HepG2 (cell line): Measurements from ENCODE around the gene IL12A. TPM values are rescaled to one million over a fixed set of nuclear protein-coding genes. Genes with fewer than 3 reads are reported as not detected.

Experiments
- ATAC-seq: fragments of 200-7000 bp; cut with Tn5 transposase; 3 replicates; pipeline ENCODE4 v1.9.1; 2020; ENCODE audit warnings: mild to moderate bottlenecking, moderate library complexity
- BruUV-seq: library from RNA; stranded (reverse); fragments of 400-500 nt; replicated peaks from 2 replicates; lab custom pipeline; 2021; lab: Mats Ljungman, UMichigan
- CTCF ChIA-PET: fragments of 300-600 bp; formaldehyde crosslinking; extraction: SDS; loops from one replicate; lab custom pipeline; 2021; ENCODE audit warnings: low total read pairs, inconsistent platforms, low intra/inter-chr PET ratio; lab: Yijun Ruan, JAX
- POLR2A ChIA-PET: fragments of 350-600 bp; sonication (Branson Sonifier 250); formaldehyde crosslinking; loops from one replicate; lab custom pipeline; 2020; ENCODE audit warnings: antibody characterized with exemption, inconsistent platforms; lab: Yijun Ruan, JAX
- DNase-seq: peaks from one replicate; pipeline ENCODE4 v3.0.0-alpha.2; 2015; ENCODE audit warnings: low spot score
- FAIRE-seq: peaks from 3 replicates; lab custom pipeline; 2011; peaks lifted over from hg19 to GRCh38; lab: Jason Lieb, UNC
- H2AFZ ChIP-seq: one replicate; pipeline ENCODE4 v1.6.1; 2011; ENCODE audit warnings: low read length, inconsistent platforms
- H3K27ac ChIP-seq: fragments of 300-600 bp; 3 replicates; pipeline ENCODE4 v1.8.0; 2011; ENCODE audit warnings: mixed run types, mild to moderate bottlenecking, mixed read lengths, low read length, inconsistent platforms; ENCODE audit not compliant: insufficient read depth; ENCODE audit errors: extremely low read length
- H3K27me3 ChIP-seq, 2 experiments: fragments of 200-600 bp in 1 of 2; 2 replicates in 1 of 2; 3 replicates in 1 of 2; pipeline versions ENCODE4 v1.6.0 to v1.8.0; 2011; ENCODE audit warnings: low read length in 2 of 2, mild to moderate bottlenecking in 2 of 2, moderate library complexity in 2 of 2, inconsistent platforms in 1 of 2; ENCODE audit not compliant: insufficient read depth in 2 of 2, control insufficient read depth in 1 of 2
- H3K36me3 ChIP-seq, 2 experiments: fragments of 200-600 bp in 1 of 2; replicated peaks in 1 of 2; 2 replicates in 1 of 2; 3 replicates in 1 of 2; pipeline versions ENCODE4 v1.5.1 to v1.8.0; 2011; ENCODE audit warnings: low read length in 2 of 2, inconsistent platforms in 1 of 2; ENCODE audit not compliant: insufficient read depth in 2 of 2, control insufficient read depth in 1 of 2
- H3K4me1 ChIP-seq: 2 replicates; pipeline ENCODE4 v1.5.1; 2012; ENCODE audit warnings: low read length, inconsistent platforms; ENCODE audit not compliant: insufficient read depth
- H3K4me2 ChIP-seq: 2 replicates; pipeline ENCODE4 v1.6.0; 2011; ENCODE audit warnings: low read depth, low read length, inconsistent platforms
- H3K4me3 ChIP-seq, 3 experiments: fragments of 200-600 bp in 1 of 3; sonication (generic), shearing (Covaris generic) in 1 of 3; replicated peaks in 1 of 3; 2 replicates each; pipeline ENCODE4 v1.5.1; 2011 to 2016; ENCODE audit warnings: low read length in 3 of 3, inconsistent platforms in 2 of 3, low read depth in 2 of 3, mild to moderate bottlenecking in 2 of 3, control low read depth in 1 of 3, mixed read lengths in 1 of 3; ENCODE audit not compliant: insufficient read depth in 1 of 3
- H3K79me2 ChIP-seq: one replicate; pipeline ENCODE4 v1.6.1; 2011; ENCODE audit warnings: low read length, inconsistent platforms; ENCODE audit not compliant: insufficient read depth
- H3K9ac ChIP-seq: 2 replicates; pipeline ENCODE4 v1.6.0; 2011; ENCODE audit warnings: mild to moderate bottlenecking, low read depth, low read length, inconsistent platforms; ENCODE audit not compliant: insufficient read depth
- H3K9me3 ChIP-seq: 2 replicates; pipeline ENCODE4 v1.5.1; 2012; ENCODE audit warnings: mild to moderate bottlenecking, low read length
- H4K20me1 ChIP-seq: 2 replicates; pipeline ENCODE4 v1.6.0; 2011; ENCODE audit warnings: inconsistent platforms, mild to moderate bottlenecking, low read length, moderate library complexity; ENCODE audit not compliant: insufficient read depth
- CCDC6 ChIP-seq: sonication (generic); formaldehyde crosslinking; IDR thresholded peaks from 2 replicates; pipeline ENCODE4 v1.8.1; 2022; ENCODE audit warnings: mild to moderate bottlenecking, missing genetic modification reagents, moderate library complexity
- HHEX ChIP-seq: IDR thresholded peaks from 2 replicates; pipeline ENCODE4 v1.6.1; 2016; ENCODE audit warnings: control low read depth
- HMG20B ChIP-seq: conservative IDR thresholded peaks from 2 replicates; pipeline ENCODE4 v1.6.1; 2016; ENCODE audit warnings: missing genetic modification reagents, missing compliant biosample characterization
- HNRNPH1 ChIP-seq: fragments of 200-400 bp; formaldehyde crosslinking; optimal IDR thresholded peaks from 2 replicates; pipeline ENCODE3; 2017; ENCODE audit warnings: mild to moderate bottlenecking, low read depth, low read length
- KAT2B ChIP-seq: fragments of 150-350 bp; IDR thresholded peaks from 2 replicates; pipeline ENCODE4 v1.6.1; 2014; ENCODE audit warnings: low read depth, low read length, borderline replicate concordance
- PHB2 ChIP-seq: fragments of 450-650 bp; IDR thresholded peaks from 2 replicates; pipeline ENCODE4 v1.6.1; 2018; ENCODE audit not compliant: partially characterized antibody
- SNAPC2 ChIP-seq: sonication (generic); formaldehyde crosslinking; IDR thresholded peaks from 2 replicates; pipeline ENCODE4 v1.8.1; 2022; ENCODE audit warnings: mild to moderate bottlenecking, missing genetic modification reagents
- SRSF1 ChIP-seq: fragments of 200-400 bp; formaldehyde crosslinking; optimal IDR thresholded peaks from 2 replicates; pipeline ENCODE3; 2017; ENCODE audit warnings: mild to moderate bottlenecking, low read depth, low read length, moderate library complexity
- STAT5B ChIP-seq: sonication (generic); formaldehyde crosslinking; IDR thresholded peaks from 2 replicates; pipeline ENCODE4 v1.4.0; 2020; ENCODE audit warnings: missing genetic modification reagents
- ZNF10 ChIP-seq: sonication (generic); formaldehyde crosslinking; IDR thresholded peaks from 2 replicates; pipeline ENCODE4 v1.4.0; 2020; ENCODE audit warnings: mild to moderate bottlenecking, low read depth, missing genetic modification reagents, borderline replicate concordance
- ZNF367 ChIP-seq: sonication (generic); formaldehyde crosslinking; IDR thresholded peaks from 2 replicates; pipeline ENCODE4 v1.4.0; 2020; ENCODE audit warnings: missing genetic modification reagents, borderline replicate concordance
- ZNF441 ChIP-seq: sonication (generic); formaldehyde crosslinking; IDR thresholded peaks from 2 replicates; pipeline ENCODE4 v1.7.0; 2021; ENCODE audit warnings: missing genetic modification reagents, borderline replicate concordance
- ZNF564 ChIP-seq: sonication (generic); formaldehyde crosslinking; IDR thresholded peaks from 2 replicates; pipeline ENCODE4 v1.8.1; 2023; ENCODE audit warnings: mild to moderate bottlenecking, missing genetic modification reagents
- WGBS: methylation state at CpG from one replicate; pipeline ENCODE4 v1.1.6; 2017; ENCODE audit warnings: low lambda C conversion rate; 5-methylcytosine and 5-hydroxymethylcytosine counted together
- in situ Hi-C: cut with HindIII; loops from 2 replicates; pipeline ENCODE4 v1.10.0; 2017; ENCODE audit warnings: low pct_unique_long_range_greater_than_20kb; ENCODE audit not compliant: extremely low pct_ligation_motif_present
- intact Hi-C: fragments of 100-400 bp; cut with micrococcal nuclease; formaldehyde crosslinking; loops from one replicate; pipeline ENCODE4 v1.10.0; 2022; ENCODE audit not compliant: unreplicated experiment
- polyA plus RNA-seq, 8 experiments: library from polyadenylated mRNA; depleted of rRNA in 3 of 8; stranded (reverse) in 7 of 8; unstranded in 1 of 8; fragments of >200 nt; fragmentation: Illumina TruSeq in 4 of 8; extraction: Trizol in 4 of 8; gene quantifications; 2 replicates each; pipeline versions ENCODE4 v1.2.1 to v1.2.3, GENCODE V29; 2011 to 2016; ENCODE audit warnings: low read depth in 4 of 8, missing spikeins in 1 of 8, mixed read lengths in 1 of 8; ENCODE audit not compliant: insufficient read depth in 1 of 8
- total RNA-seq, 5 experiments: library from RNA; depleted of rRNA; stranded (reverse); fragments of >200 nt; fragmentation: Illumina TruSeq; extraction: Trizol; gene quantifications; 2 replicates each; pipeline ENCODE4 v1.2.3, GENCODE V29; 2016; ENCODE audit warnings: low read depth in 1 of 5
- TF ChIP-seq, protein P1 (sequence below): IDR thresholded peaks from 2 replicates; pipeline ENCODE4 v1.6.1; 2016; ENCODE audit warnings: low read depth
- TF ChIP-seq, protein P2 (sequence below): IDR thresholded peaks from 2 replicates; pipeline ENCODE4 v1.6.1; 2018; ENCODE audit warnings: missing genetic modification reagents
- TF ChIP-seq, protein P3 (sequence below): sonication (generic); formaldehyde crosslinking; IDR thresholded peaks from 2 replicates; pipeline ENCODE4 v1.8.1; 2023; ENCODE audit warnings: mild to moderate bottlenecking, missing genetic modification reagents
- TF ChIP-seq, protein P4 (sequence below): sonication (generic); formaldehyde crosslinking; IDR thresholded peaks from 2 replicates; pipeline ENCODE4 v1.4.0; 2020; ENCODE audit warnings: missing genetic modification reagents
- TF ChIP-seq, protein P5 (sequence below): sonication (generic); formaldehyde crosslinking; IDR thresholded peaks from 2 replicates; pipeline ENCODE4 v1.8.0; 2022; ENCODE audit warnings: mild to moderate bottlenecking, missing genetic modification reagents; ENCODE audit not compliant: insufficient replicate concordance
- TF ChIP-seq, protein P6 (sequence below): sonication (generic); formaldehyde crosslinking; IDR thresholded peaks from 2 replicates; pipeline ENCODE4 v1.4.0; 2020; ENCODE audit warnings: missing genetic modification reagents, borderline replicate concordance

The IL12A gene
- total and polyA plus RNA-seq, 2 of the 13 experiments (the other 11 are each of a cell fraction or from before 2014, with no cell fraction given): 0.36 to 1.1 TPM

DNA sequence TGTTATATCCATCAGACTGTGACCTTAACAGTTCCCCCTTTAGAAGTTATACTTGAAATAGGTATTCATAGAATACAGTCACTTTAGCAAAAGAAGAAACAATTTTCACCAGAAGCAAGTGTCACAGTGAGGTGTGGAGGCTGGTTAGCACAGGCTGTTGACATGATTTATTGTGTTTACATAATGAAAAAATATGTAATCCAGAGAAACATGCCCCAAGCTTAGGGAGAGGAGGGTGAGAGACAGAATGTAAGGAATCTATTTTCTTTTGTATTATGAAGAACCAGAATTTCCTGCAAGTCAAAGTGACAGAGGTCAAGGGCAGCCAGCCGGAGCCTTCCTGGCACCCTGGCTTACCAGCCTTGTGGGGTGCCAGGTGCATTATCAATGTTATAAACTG is 4.0 kb downstream of the IL12A start:
- no peaks in the 10 kb centered on the region for H3K27me3 ChIP-seq
- in situ Hi-C loops: loop anchor here (25.0 kb wide), 1 partner anchor 730 kb away; no protein-coding TSS in a partner anchor

More for the DNA sequence above, 4.0 kb downstream of the IL12A start:
- FAIRE-seq (no peak), DNase-seq (no peak), ATAC-seq (no peak)
- ChIA-PET POLR2A (no interaction called here), CTCF (no interaction called here)
- H3K36me3 ChIP-seq: peaks cover 0 to 3% of the 10 kb centered on the region in 2 experiments; a peak in 1 of 5 replicates
- no peak overlapping the region for H2AFZ ChIP-seq
- H4K20me1 ChIP-seq: no peaks in the 10 kb centered on the region
- intact Hi-C loops: no loop called here
- H3K4me1 ChIP-seq: peaks cover 20% of the 10 kb centered on the region
- no peaks in the 10 kb centered on the region for H3K9me3 ChIP-seq
- H3K27ac ChIP-seq: no peak overlapping the region
- no peaks in the 10 kb centered on the region for H3K79me2 ChIP-seq
- no peak overlapping the region for H3K4me3 ChIP-seq
- WGBS: 91% methylated on average over 1 of the region's 1 CpG
- H3K4me2 ChIP-seq: no peak overlapping the region
- no TSS peak for BruUV-seq
- H3K9ac ChIP-seq: no peak overlapping the region
- TF ChIP-seq, protein P1, sequence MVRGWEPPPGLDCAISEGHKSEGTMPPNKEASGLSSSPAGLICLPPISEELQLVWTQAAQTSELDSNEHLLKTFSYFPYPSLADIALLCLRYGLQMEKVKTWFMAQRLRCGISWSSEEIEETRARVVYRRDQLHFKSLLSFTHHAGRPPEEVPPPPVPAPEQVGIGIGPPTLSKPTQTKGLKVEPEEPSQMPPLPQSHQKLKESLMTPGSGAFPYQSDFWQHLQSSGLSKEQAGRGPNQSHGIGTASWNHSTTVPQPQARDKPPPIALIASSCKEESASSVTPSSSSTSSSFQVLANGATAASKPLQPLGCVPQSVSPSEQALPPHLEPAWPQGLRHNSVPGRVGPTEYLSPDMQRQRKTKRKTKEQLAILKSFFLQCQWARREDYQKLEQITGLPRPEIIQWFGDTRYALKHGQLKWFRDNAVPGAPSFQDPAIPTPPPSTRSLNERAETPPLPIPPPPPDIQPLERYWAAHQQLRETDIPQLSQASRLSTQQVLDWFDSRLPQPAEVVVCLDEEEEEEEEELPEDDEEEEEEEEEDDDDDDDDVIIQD (CRISPR knock-in tag): no peak
- TF ChIP-seq SNAPC2 (CRISPR knock-in tag) (no peak), CCDC6 (no peak), ZNF367 (no peak), SRSF1 (no peak), STAT5B (CRISPR knock-in tag) (no peak), KAT2B (no peak), HNRNPH1 (no peak), HHEX (CRISPR knock-in tag) (no peak), HMG20B (CRISPR knock-in tag) (no peak), PHB2 (no peak), ZNF10 (CRISPR knock-in tag) (no peak), ZNF441 (no peak), ZNF564 (CRISPR knock-in tag) (no peak)
- TF ChIP-seq, protein P2, sequence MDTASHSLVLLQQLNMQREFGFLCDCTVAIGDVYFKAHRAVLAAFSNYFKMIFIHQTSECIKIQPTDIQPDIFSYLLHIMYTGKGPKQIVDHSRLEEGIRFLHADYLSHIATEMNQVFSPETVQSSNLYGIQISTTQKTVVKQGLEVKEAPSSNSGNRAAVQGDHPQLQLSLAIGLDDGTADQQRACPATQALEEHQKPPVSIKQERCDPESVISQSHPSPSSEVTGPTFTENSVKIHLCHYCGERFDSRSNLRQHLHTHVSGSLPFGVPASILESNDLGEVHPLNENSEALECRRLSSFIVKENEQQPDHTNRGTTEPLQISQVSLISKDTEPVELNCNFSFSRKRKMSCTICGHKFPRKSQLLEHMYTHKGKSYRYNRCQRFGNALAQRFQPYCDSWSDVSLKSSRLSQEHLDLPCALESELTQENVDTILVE (CRISPR knock-in tag): no peak
- TF ChIP-seq, protein P3, sequence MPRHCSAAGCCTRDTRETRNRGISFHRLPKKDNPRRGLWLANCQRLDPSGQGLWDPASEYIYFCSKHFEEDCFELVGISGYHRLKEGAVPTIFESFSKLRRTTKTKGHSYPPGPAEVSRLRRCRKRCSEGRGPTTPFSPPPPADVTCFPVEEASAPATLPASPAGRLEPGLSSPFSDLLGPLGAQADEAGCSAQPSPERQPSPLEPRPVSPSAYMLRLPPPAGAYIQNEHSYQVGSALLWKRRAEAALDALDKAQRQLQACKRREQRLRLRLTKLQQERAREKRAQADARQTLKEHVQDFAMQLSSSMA (CRISPR knock-in tag): no peak
- TF ChIP-seq, protein P4, sequence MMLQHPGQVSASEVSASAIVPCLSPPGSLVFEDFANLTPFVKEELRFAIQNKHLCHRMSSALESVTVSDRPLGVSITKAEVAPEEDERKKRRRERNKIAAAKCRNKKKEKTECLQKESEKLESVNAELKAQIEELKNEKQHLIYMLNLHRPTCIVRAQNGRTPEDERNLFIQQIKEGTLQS (CRISPR knock-in tag): no peak
- TF ChIP-seq, protein P5, sequence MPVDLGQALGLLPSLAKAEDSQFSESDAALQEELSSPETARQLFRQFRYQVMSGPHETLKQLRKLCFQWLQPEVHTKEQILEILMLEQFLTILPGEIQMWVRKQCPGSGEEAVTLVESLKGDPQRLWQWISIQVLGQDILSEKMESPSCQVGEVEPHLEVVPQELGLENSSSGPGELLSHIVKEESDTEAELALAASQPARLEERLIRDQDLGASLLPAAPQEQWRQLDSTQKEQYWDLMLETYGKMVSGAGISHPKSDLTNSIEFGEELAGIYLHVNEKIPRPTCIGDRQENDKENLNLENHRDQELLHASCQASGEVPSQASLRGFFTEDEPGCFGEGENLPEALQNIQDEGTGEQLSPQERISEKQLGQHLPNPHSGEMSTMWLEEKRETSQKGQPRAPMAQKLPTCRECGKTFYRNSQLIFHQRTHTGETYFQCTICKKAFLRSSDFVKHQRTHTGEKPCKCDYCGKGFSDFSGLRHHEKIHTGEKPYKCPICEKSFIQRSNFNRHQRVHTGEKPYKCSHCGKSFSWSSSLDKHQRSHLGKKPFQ (CRISPR knock-in tag): no peak
- TF ChIP-seq, protein P6, sequence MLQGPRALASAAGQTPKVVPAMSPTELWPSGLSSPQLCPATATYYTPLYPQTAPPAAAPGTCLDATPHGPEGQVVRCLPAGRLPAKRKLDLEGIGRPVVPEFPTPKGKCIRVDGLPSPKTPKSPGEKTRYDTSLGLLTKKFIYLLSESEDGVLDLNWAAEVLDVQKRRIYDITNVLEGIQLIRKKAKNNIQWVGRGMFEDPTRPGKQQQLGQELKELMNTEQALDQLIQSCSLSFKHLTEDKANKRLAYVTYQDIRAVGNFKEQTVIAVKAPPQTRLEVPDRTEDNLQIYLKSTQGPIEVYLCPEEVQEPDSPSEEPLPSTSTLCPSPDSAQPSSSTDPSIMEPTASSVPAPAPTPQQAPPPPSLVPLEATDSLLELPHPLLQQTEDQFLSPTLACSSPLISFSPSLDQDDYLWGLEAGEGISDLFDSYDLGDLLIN: no peak
